Neural cell (in vitro differentiated cells): ENCODE results near the gene CRKL. TPM values are rescaled to one million over a fixed set of nuclear protein-coding genes. Genes with fewer than 3 reads are reported as not detected.

Source experiments
- H2AFZ ChIP-seq: fragments of 200-600, 300-800 bp; sonication (generic), shearing (Covaris generic); 2 replicates; pipeline ENCODE4 v1.6.0; 2014; ENCODE audit warnings: low read depth, mild to moderate bottlenecking, antibody characterized with exemption, low read length, moderate library complexity
- H3F3A ChIP-seq: fragments of 200-600 bp; shearing (Covaris generic); 2 replicates; pipeline ENCODE4 v1.6.1; 2016; ENCODE audit warnings: mild to moderate bottlenecking, moderate library complexity, mixed read lengths, antibody characterized with exemption, low read length; ENCODE audit not compliant: insufficient read depth, poor library complexity, severe bottlenecking
- H3K27ac ChIP-seq: fragments of 200-600, 300-800 bp; sonication (generic), shearing (Covaris generic); 2 replicates; pipeline ENCODE4 v1.5.1; 2014; ENCODE audit warnings: mild to moderate bottlenecking, low read length, moderate library complexity
- H3K27me3 ChIP-seq: fragments of 300-800, 200-600 bp; sonication (generic), shearing (Covaris generic); 2 replicates; pipeline ENCODE4 v1.6.0; 2014; ENCODE audit warnings: mild to moderate bottlenecking, low read depth, low read length, moderate library complexity; ENCODE audit not compliant: insufficient read depth
- H3K36me3 ChIP-seq: fragments of 300-800, 200-600 bp; sonication (generic), shearing (Covaris generic); 2 replicates; pipeline ENCODE4 v1.5.1; 2014; ENCODE audit warnings: mild to moderate bottlenecking, antibody characterized with exemption, low read length, moderate library complexity; ENCODE audit not compliant: insufficient read depth
- H3K4me2 ChIP-seq: fragments of 300-800, 200-600 bp; sonication (generic), shearing (Covaris generic); 2 replicates; pipeline ENCODE4 v1.6.0; 2014; ENCODE audit warnings: mild to moderate bottlenecking, low read length
- H3K4me3 ChIP-seq: fragments of 300-800, 200-600 bp; sonication (generic), shearing (Covaris generic); 2 replicates; pipeline ENCODE4 v1.5.1; 2014; ENCODE audit warnings: mild to moderate bottlenecking, low read length, moderate library complexity
- H3K79me2 ChIP-seq: fragments of 200-600 bp; shearing (Covaris generic); replicated peaks from 2 replicates; pipeline ENCODE4 v1.6.0; 2014; ENCODE audit warnings: mild to moderate bottlenecking, low read length, moderate library complexity; ENCODE audit not compliant: insufficient read depth
- H3K9ac ChIP-seq: fragments of 300-800, 200-600 bp; sonication (generic), shearing (Covaris generic); 2 replicates; pipeline ENCODE4 v1.6.1; 2016; ENCODE audit warnings: mild to moderate bottlenecking, low read length, mixed read lengths
- H3K9me2 ChIP-seq: fragments of 200-600 bp; shearing (Covaris generic); 2 replicates; pipeline ENCODE4 v1.6.1; 2016; ENCODE audit warnings: mild to moderate bottlenecking, low read length, mixed read lengths; ENCODE audit not compliant: insufficient read depth
- H3K9me3 ChIP-seq: fragments of 200-600, 300-800 bp; sonication (generic), shearing (Covaris generic); 2 replicates; pipeline ENCODE4 v1.6.1; 2016; ENCODE audit warnings: mild to moderate bottlenecking, mixed run types, low read length, moderate library complexity, mixed read lengths
- H4K20me1 ChIP-seq: fragments of 200-600 bp; shearing (Covaris generic); 2 replicates; pipeline ENCODE4 v1.6.1; 2016; ENCODE audit warnings: mild to moderate bottlenecking, mixed run types; ENCODE audit not compliant: insufficient read depth
- CTCF ChIP-seq: fragments of 450-650 bp; IDR thresholded peaks from 2 replicates; pipeline ENCODE4 v1.5.1; 2014; ENCODE audit warnings: antibody characterized with exemption, mild to moderate bottlenecking, moderate library complexity; ENCODE audit not compliant: poor library complexity, severe bottlenecking
- EZH2 ChIP-seq: fragments of 200-600, 300-800 bp; shearing (Covaris generic), sonication (generic); IDR thresholded peaks from 2 replicates; pipeline ENCODE4 v1.6.1; 2014; ENCODE audit warnings: antibody characterized with exemption, low read length, borderline replicate concordance, mild to moderate bottlenecking; ENCODE audit not compliant: insufficient read depth, poor library complexity, severe bottlenecking
- MXI1 ChIP-seq: fragments of 450-650 bp; conservative IDR thresholded peaks from 2 replicates; pipeline ENCODE4 v1.6.1; 2014; ENCODE audit warnings: antibody characterized with exemption, mild to moderate bottlenecking; ENCODE audit not compliant: poor library complexity, severe bottlenecking
- POLR2AphosphoS5 ChIP-seq: IDR thresholded peaks from 2 replicates; pipeline ENCODE4 v1.6.1; 2012
- TAF1 ChIP-seq: IDR thresholded peaks from 2 replicates; pipeline ENCODE4 v1.6.1; 2012; ENCODE audit warnings: low read depth
- polyA plus RNA-seq: library from polyadenylated mRNA; depleted of rRNA; stranded (reverse); fragments of >200 nt; gene quantifications from 2 replicates; pipeline ENCODE4 v1.2.3, GENCODE V29; 2014
- TF ChIP-seq, protein P1 (sequence below): IDR thresholded peaks from 2 replicates; pipeline ENCODE4 v1.6.1; 2012; ENCODE audit warnings: borderline replicate concordance

Gene CRKL
- polyA plus RNA-seq, 1 donor from 2014 or later: 46.8 TPM

- H3K36me3 ChIP-seq: peaks cover 4% of the 10 kb centered on the region
- no peak overlapping the region for H3K27ac ChIP-seq
- no peak overlapping the region for H3K4me2 ChIP-seq
- H3K27me3 ChIP-seq: no peaks in the 10 kb centered on the region
- no peak overlapping the region for H3K4me3 ChIP-seq
- TF ChIP-seq, protein P1, sequence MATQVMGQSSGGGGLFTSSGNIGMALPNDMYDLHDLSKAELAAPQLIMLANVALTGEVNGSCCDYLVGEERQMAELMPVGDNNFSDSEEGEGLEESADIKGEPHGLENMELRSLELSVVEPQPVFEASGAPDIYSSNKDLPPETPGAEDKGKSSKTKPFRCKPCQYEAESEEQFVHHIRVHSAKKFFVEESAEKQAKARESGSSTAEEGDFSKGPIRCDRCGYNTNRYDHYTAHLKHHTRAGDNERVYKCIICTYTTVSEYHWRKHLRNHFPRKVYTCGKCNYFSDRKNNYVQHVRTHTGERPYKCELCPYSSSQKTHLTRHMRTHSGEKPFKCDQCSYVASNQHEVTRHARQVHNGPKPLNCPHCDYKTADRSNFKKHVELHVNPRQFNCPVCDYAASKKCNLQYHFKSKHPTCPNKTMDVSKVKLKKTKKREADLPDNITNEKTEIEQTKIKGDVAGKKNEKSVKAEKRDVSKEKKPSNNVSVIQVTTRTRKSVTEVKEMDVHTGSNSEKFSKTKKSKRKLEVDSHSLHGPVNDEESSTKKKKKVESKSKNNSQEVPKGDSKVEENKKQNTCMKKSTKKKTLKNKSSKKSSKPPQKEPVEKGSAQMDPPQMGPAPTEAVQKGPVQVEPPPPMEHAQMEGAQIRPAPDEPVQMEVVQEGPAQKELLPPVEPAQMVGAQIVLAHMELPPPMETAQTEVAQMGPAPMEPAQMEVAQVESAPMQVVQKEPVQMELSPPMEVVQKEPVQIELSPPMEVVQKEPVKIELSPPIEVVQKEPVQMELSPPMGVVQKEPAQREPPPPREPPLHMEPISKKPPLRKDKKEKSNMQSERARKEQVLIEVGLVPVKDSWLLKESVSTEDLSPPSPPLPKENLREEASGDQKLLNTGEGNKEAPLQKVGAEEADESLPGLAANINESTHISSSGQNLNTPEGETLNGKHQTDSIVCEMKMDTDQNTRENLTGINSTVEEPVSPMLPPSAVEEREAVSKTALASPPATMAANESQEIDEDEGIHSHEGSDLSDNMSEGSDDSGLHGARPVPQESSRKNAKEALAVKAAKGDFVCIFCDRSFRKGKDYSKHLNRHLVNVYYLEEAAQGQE: no peak
- no peak for TF ChIP-seq CTCF
- TF ChIP-seq EZH2: no peak
- no peak for TF ChIP-seq MXI1
- TF ChIP-seq TAF1: no peak
- H3K79me2 ChIP-seq: peaks cover 76% of the 10 kb centered on the region
- peaks cover 7% of the 10 kb centered on the region for H4K20me1 ChIP-seq
- no peaks in the 10 kb centered on the region for H3K9me2 ChIP-seq
- H2AFZ ChIP-seq: no peak overlapping the region
- H3K9ac ChIP-seq: no peak overlapping the region
- H3F3A ChIP-seq: no peaks in the 10 kb centered on the region
- H3K9me3 ChIP-seq: no peaks in the 10 kb centered on the region
Observed at GRCh38 chr22:20945578-20945934, 28.3 kb downstream of the CRKL start.

DNA sequence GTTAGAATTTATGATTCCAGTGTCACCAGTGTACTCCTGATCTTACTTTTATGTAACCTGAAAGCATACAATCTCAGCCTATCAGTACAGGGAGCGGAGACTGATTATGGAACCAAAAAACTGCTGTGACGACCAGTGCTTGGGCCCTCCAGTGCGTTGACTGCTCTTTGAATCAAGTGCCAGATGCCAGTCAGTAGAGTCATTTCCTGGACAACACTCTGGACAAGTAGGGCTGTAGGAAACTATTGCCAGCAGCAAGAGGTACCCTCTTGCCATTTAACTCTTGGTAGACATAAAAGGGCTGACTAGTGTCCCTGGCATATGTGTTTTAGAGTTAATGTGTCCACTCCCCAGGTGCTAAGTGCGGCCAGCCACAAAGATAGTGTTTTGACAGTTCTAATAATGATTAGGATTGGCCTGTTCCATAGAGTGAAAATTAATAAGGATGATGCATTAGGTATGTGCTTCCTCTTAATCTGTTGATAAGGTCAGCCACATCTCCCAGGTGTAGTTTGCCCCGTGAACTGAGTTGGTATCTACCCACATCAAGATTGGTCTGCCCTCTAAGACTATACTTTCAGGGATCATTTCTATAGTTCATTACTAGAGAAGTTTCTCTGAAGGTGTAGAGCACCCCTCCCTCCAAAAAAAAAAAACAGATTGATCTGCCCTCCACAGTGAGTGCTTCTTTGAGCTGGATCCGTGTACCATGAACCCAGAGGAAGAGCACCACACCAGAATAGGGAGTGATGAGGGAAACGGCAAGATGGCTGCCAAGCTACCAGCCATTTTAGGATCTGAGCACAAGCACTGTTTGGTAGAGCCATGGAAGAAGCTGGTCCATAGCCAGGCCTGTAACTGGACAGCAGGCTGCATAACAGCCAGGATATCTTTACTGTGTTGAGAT is 29.1 kb downstream of the CRKL start:
- H3K36me3 ChIP-seq: peaks cover 10% of the 10 kb centered on the region
- no peak overlapping the region for H3K4me2 ChIP-seq
- no peak overlapping the region for H3K27ac ChIP-seq
- no peak overlapping the region for H3K4me3 ChIP-seq
- no peak overlapping the region for H3K9ac ChIP-seq
- no peaks in the 10 kb centered on the region for H3F3A ChIP-seq
- H2AFZ ChIP-seq: no peak overlapping the region
- no peaks in the 10 kb centered on the region for H3K27me3 ChIP-seq
- TF ChIP-seq TAF1 (no peak), CTCF (no peak), POLR2AphosphoS5 (no peak)
- H4K20me1 ChIP-seq: no peaks in the 10 kb centered on the region
- H3K79me2 ChIP-seq: peaks cover 69% of the 10 kb centered on the region
- no peaks in the 10 kb centered on the region for H3K9me3 ChIP-seq
- H3K9me2 ChIP-seq: no peaks in the 10 kb centered on the region
